Iris pigment epithelial cell (primary cell): ENCODE results near the gene ZNF438.

Experiments
- DNase-seq: peaks from one replicate; pipeline ENCODE4 v3.0.0-alpha.2; 2011; ENCODE audit warnings: low read depth

The ZNF438 gene

GRCh38 chr10:30848396-30849032 lies 183.2 kb downstream of the ZNF438 start:
- no peak for DNase-seq

- DNase-seq = no peak
Observed at GRCh38 chr10:30847642-30848041, 184.0 kb downstream of the ZNF438 start.

GRCh38 chr10:30847199-30847598 lies 184.5 kb downstream of the ZNF438 start:
- no peak for DNase-seq

GRCh38 chr10:30846710-30847109 lies 185.0 kb downstream of the ZNF438 start:
- DNase-seq = no peak

GRCh38 chr10:30842894-30843293 lies 188.8 kb downstream of the ZNF438 start:
- DNase-seq = peak; percentile 26

- no peak for DNase-seq
Observed at GRCh38 chr10:30842185-30842584, 189.5 kb downstream of the ZNF438 start.

- DNase-seq = no peak
Observed at GRCh38 chr10:30840395-30841050, 191.1 kb downstream of the ZNF438 start.

- no peak for DNase-seq
Observed at GRCh38 chr10:30839652-30840051, 192.0 kb downstream of the ZNF438 start.

GRCh38 chr10:30836406-30836805 lies 195.3 kb downstream of the ZNF438 start:
- no peak for DNase-seq

- no peak for DNase-seq
Observed at GRCh38 chr10:30835146-30835545, 196.5 kb downstream of the ZNF438 start.

GRCh38 chr10:30834651-30835050 lies 197.0 kb downstream of the ZNF438 start:
- no peak for DNase-seq

GRCh38 chr10:30834153-30834552 lies 197.5 kb downstream of the ZNF438 start:
- DNase-seq = no peak

GRCh38 chr10:30833628-30833970 lies 198.1 kb downstream of the ZNF438 start:
- no peak for DNase-seq

GRCh38 chr10:30832749-30833627 lies 198.7 kb downstream of the ZNF438 start:
- DNase-seq = no peak

GRCh38 chr10:30832001-30832748 lies 199.5 kb downstream of the ZNF438 start:
- no peak for DNase-seq

GRCh38 chr10:30831426-30831825 lies 200.2 kb downstream of the ZNF438 start:
- DNase-seq = no peak

GRCh38 chr10:30830315-30831230 lies 201.1 kb downstream of the ZNF438 start:
- no peak for DNase-seq

- peak; percentile 40 for DNase-seq
Observed at GRCh38 chr10:30829901-30830300, 201.8 kb downstream of the ZNF438 start.

- peak; percentile 61 for DNase-seq
Observed at GRCh38 chr10:30828680-30829079, 203.0 kb downstream of the ZNF438 start.

GRCh38 chr10:30828164-30828563 lies 203.5 kb downstream of the ZNF438 start:
- DNase-seq = no peak

- peak; percentile 83 for DNase-seq
Observed at GRCh38 chr10:30827531-30828120, 204.0 kb downstream of the ZNF438 start.
